Measurements from ENCODE around the gene PRKAB1.

GRCh38 chr12:119665164-119665929, 2.6 kb upstream of the PRKAB1 start:
- TF ChIP-seq CTCF (IDR thresholded peaks at IDR 0.05; ENCODE audit: low read depth, low read length) (no peak), EZH2phosphoT487 (IDR thresholded peaks at IDR 0.05; ENCODE audit: low read depth) (no peak)

Data from OCI-LY3 (cell line).